ENCODE measurements around the gene NSD2.

The NSD2 gene

GRCh38 chr4:1945912-1946311 lies 74.7 kb downstream of the NSD2 start:
- no peak for DNase-seq

- DNase-seq, result no peak
Observed at GRCh38 chr4:1948232-1948631, 77.0 kb downstream of the NSD2 start.

- no peak for DNase-seq
Observed at GRCh38 chr4:1948892-1949436, 77.8 kb downstream of the NSD2 start.

- DNase-seq, result no peak
Observed at GRCh38 chr4:1950369-1950768, 79.2 kb downstream of the NSD2 start.

- no peak for DNase-seq
Observed at GRCh38 chr4:1952058-1952700, 81.0 kb downstream of the NSD2 start.

- DNase-seq, result no peak
Observed at GRCh38 chr4:1952719-1953118, 81.5 kb downstream of the NSD2 start.

- no peak for DNase-seq
Observed at GRCh38 chr4:1953335-1953734, 82.1 kb downstream of the NSD2 start.

- no peak for DNase-seq
Observed at GRCh38 chr4:1956631-1957030, 85.4 kb downstream of the NSD2 start.

GRCh38 chr4:1958276-1959103 lies 87.3 kb downstream of the NSD2 start:
- DNase-seq, result no peak

- DNase-seq, result no peak
Observed at GRCh38 chr4:1959104-1959384, 87.9 kb downstream of the NSD2 start.

- no peak for DNase-seq
Observed at GRCh38 chr4:1960170-1960825, 89.1 kb downstream of the NSD2 start.

- DNase-seq, result no peak
Observed at GRCh38 chr4:1961038-1961437, 89.8 kb downstream of the NSD2 start.

- DNase-seq, result no peak
Observed at GRCh38 chr4:1961563-1961962, 90.4 kb downstream of the NSD2 start.

GRCh38 chr4:1962980-1963379 lies 91.8 kb downstream of the NSD2 start:
- DNase-seq, result no peak

- DNase-seq, result no peak
Observed at GRCh38 chr4:1964443-1964842, 93.2 kb downstream of the NSD2 start.

GRCh38 chr4:1964971-1965370 lies 93.8 kb downstream of the NSD2 start:
- DNase-seq, result no peak

GRCh38 chr4:1967512-1968149 lies 96.4 kb downstream of the NSD2 start:
- DNase-seq, result no peak

GRCh38 chr4:1968686-1969295 lies 97.6 kb downstream of the NSD2 start:
- DNase-seq, result no peak

GRCh38 chr4:1969928-1970723 lies 98.9 kb downstream of the NSD2 start:
- no peak for DNase-seq

GRCh38 chr4:1970926-1971325 lies 99.7 kb downstream of the NSD2 start:
- no peak for DNase-seq

- no peak for DNase-seq
Observed at GRCh38 chr4:1971456-1972200, 100.4 kb downstream of the NSD2 start.

Measured in activated naive CD4-positive, alpha-beta T cell treated with Interleukin-2 at 50 U/mL for 16 hours (primary cell).